ENCODE measurements around the gene TSHZ2.
"Not testable (repeated sequence)": the region's sequence is repeated elsewhere in the genome, so short reads cannot be mapped to it uniquely, and the experiment has no call there.

The TSHZ2 gene

DNA sequence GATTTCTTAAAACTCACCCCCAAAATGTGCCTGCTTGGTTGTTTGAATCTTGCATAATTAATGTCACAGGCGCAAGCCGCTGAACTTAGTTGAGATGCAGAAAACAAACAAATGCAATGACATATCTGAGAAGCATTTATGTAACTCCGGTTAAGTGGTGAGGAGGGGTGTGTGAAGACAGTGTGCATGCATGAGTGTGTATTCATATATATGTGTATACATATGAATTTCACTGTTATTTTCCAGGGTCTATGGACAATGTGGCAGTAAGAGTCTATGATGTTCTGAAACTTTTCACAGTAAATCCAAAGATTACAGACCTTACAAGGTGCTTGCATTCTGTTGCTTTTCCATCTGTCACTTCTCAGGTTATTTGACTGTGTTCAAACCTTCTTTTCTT lies 518.5 kb downstream of the TSHZ2 start:
- DNase-seq, result no peak

DNA sequence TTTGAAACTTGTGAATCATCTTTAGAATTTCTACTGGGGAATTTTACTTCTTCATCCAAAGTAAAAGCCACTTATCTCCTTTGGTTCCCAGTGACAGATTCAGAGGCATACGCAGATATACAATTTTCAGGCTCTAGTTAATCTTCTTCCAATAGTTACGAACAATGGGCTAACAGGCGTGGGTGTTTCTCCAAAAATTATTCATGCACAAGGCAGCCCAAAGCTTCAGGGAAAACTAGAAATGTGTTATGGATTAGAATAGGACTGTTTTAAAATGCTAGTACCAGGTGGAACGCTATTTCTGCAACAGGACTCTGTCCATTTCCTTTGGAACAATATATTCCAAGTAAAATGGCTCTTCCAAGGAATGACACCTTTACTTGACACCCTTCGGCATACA lies 519.3 kb downstream of the TSHZ2 start:
- no peak for DNase-seq

DNA sequence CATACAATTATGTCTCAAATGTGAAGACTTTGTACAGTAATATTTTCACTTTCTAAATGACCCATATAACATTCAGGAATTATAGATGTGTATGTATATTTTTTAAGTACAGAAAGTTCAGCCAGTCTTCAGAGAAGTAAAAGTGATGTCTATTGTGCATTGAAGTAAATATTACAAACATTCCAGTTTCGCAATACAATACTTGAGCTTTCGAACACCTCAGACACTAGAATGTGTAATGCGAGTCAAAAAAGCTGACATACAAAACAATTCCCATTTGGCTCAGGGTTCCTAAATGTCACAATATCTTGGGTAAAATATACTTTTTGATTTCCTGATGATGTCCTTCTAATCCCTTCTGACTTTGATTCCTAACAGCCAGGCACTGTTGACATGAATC lies 520.1 kb downstream of the TSHZ2 start:
- DNase-seq, result no peak

DNA sequence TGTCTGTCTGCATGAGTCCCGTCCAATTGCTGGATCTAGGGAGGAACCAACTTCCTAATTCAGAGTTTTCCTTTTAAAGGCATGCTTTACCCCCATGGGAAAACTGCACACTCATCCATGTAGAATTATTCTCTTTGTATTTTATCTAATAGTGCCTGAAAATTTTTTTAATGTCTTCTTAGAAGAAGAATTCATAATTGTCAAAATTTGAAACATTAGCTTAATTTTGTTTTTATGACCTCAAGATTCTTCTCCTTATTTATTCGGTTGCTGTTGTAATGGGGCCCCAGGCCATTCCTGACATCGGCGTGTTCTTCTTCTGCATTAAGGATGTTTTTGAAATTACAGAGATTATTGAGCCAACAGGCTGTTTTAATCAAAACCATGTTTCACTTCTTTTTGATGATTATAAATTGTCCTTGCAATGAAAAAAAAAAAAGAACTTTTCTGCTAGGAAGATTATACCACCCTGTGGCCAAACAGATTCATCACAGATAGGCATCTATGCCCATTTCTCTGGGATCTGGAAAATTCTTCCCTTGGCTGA lies 521.2 kb downstream of the TSHZ2 start:
- DNase-seq, result no peak

GRCh38 chr20:53494753-53495152 lies 522.6 kb downstream of the TSHZ2 start:
- no peak for DNase-seq

GRCh38 chr20:53495398-53496092 lies 523.4 kb downstream of the TSHZ2 start:
- DNase-seq, result no peak

DNA sequence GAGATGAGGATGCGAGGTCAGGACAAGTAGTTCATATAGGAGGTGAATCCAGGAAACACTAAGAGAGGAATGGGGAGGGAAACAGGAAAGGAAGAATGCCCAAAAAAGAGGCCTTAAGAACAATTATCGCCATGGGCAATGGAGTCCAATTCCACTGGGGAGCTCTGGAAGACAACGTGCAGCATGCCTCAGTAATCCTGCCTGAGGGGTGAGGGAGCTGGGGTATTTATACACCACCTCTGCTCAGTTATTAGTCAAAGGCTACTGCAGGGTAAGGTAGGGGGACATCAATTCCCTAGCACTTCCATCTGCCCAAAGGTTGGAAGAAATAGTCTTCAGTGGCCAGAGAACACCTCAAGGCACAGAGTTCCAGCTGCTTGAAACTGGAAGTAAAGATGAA lies 525.1 kb downstream of the TSHZ2 start:
- no peak for DNase-seq

DNA sequence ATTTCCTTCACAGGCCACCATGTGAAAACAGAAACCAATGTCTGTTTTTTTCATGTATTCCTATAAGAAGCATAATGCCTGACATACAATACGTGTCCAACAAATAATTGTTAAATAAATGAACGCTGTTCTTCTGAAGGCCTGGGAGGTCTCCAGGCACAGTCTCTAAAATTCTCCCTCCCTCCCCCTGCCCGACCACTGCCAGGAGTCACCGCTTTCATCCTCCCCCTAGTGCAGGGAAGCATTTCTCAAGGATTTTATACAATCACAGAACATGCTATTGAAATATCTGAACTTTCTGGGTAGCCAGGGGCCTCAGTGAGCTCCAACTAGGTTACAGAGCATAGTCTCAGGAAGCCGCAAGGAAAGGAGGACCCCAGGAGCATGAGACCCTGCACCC lies 526.2 kb downstream of the TSHZ2 start:
- no peak for DNase-seq

GRCh38 chr20:53500651-53501050 lies 528.5 kb downstream of the TSHZ2 start:
- no peak for DNase-seq

DNA sequence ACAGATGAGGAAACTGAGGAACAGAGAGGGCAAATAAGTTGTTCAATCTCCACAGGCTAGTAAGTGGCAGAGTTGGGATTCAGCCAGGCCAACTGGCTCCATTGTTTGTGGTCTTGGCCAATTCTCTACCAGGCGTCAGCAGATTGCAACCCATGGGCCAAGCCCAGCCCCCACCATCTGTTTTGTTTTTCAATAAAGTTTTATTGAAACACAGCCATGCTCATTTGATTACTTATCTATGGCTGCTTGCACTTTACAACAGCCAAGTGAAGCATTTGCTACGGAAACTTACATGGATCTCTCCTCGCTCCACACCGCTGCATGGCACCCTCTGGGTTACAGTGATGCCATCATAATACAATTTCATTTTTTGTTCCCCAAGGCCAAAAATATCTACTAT lies 530.7 kb downstream of the TSHZ2 start:
- no peak for DNase-seq

GRCh38 chr20:53503517-53503919 lies 531.4 kb downstream of the TSHZ2 start:
- DNase-seq, result no peak

- DNase-seq, result not testable (repeated sequence)
These were observed 531.9 kb downstream of the TSHZ2 start for GRCh38 chr20:53504106-53504505.

GRCh38 chr20:53510262-53510661 lies 538.1 kb downstream of the TSHZ2 start:
- no peak for DNase-seq

- no peak for DNase-seq
These were observed 538.5 kb downstream of the TSHZ2 start for GRCh38 chr20:53510704-53511103.

- no peak for DNase-seq
These were observed 539.9 kb downstream of the TSHZ2 start for GRCh38 chr20:53512076-53512475.

- no peak for DNase-seq
These were observed 541.0 kb downstream of the TSHZ2 start for GRCh38 chr20:53513168-53513488.

DNA sequence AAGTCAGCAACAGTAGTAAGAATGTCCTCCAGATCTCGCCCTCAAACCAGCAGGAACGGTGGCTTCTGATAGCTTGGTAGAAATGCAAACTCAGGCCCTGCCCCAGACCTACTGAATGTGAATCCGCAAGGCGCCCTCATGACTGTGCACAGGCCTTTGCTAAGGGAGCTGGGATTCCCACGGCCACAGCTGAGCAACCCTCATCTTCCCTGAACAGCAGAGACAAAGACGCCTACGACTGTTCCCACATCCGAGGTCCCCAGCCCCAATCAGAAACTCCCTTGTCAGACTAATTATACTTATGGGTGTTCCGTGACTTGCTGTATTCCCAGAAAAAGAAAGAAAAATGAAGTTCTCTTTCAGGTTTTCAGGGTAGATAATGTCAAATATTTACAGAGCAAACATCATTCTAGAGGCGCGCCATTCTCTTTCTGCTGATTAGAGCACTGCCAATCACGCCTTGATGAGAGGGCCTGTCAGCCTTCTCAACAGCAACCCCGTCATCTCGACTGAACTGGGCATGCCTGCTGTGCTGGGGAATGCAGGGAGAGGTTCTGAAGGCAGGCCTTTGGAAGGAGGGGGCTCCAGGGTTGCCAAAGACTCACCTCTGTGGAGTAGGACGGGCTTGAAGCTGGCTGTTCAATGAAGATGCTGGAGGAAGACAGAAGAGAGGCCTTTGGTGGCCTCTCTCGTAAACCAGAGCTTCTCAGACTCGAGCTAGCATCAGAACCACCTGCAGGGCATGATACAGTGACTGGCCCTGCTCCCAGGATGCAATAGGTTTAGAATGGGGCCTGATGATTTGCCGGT lies 541.5 kb downstream of the TSHZ2 start:
- peak in 32 of 56 donors; percentile 2 to 76 (median 38) for DNase-seq

- DNase-seq, result no peak
These were observed 543.6 kb downstream of the TSHZ2 start for GRCh38 chr20:53515749-53516148.

GRCh38 chr20:53517146-53517545 lies 545.0 kb downstream of the TSHZ2 start:
- DNase-seq, result no peak

- DNase-seq, result peak in 2 of 56 donors; percentile 0 to 3
These were observed 549.3 kb downstream of the TSHZ2 start for GRCh38 chr20:53521421-53521820.

- no peak for DNase-seq
These were observed 549.9 kb downstream of the TSHZ2 start for GRCh38 chr20:53522026-53522425.

GRCh38 chr20:53522696-53523095 lies 550.5 kb downstream of the TSHZ2 start:
- DNase-seq, result no peak

DNA sequence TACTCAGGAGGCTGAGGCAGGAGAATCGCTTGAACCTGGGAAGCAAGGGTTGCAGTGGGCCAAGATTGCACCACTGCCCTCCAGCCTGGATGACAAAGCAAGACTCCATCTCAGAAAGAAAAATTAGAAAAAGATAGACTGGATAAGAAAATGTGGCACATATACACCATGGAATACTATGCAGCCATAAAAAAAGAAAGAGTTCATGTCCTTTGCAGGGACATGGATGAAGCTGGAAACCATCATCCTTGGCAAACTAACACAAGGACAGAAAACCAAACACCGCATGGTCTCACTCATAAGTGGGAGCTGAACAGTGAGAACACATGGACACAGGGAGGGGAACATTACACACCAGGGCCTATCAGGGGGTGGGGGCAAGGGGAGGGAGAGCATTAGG lies 551.5 kb downstream of the TSHZ2 start:
- DNase-seq, result not testable (repeated sequence)

Measured in nucleus accumbens (tissue), 56 donors.